H1 (cell line): ENCODE data around the gene NID1. TPM values are rescaled to one million over a fixed set of nuclear protein-coding genes. Genes with fewer than 3 reads are reported as not detected.

Source experiments
- CTCF ChIA-PET: fragments of 300-600 bp; sonication (Branson Sonifier 250); formaldehyde crosslinking; loops from one replicate; lab custom pipeline; 2021; ENCODE audit not compliant: partially characterized antibody; lab: Charles Lee
- POLR2A ChIA-PET: fragments of 300-600 bp; sonication (Branson Sonifier 250); formaldehyde crosslinking; loops from one replicate; lab custom pipeline; 2021; ENCODE audit warnings: inconsistent platforms; ENCODE audit not compliant: partially characterized antibody; lab: Charles Lee
- DNase-seq, 2 experiments: peaks; one replicate each; pipeline versions ENCODE4 v3.0.0 to v3.0.0-alpha.2; 2010 to 2022; ENCODE audit warnings: low spot score in 2 of 2, low read depth in 1 of 2, mixed read lengths in 1 of 2
- FAIRE-seq: peaks from 2 replicates; lab custom pipeline; 2011; peaks lifted over from hg19 to GRCh38; lab: Jason Lieb, UNC
- H2AFZ ChIP-seq: 2 replicates; pipeline ENCODE4 v1.8.1; 2012; ENCODE audit warnings: low read length, inconsistent platforms
- H2AK5ac ChIP-seq: 2 replicates; pipeline ENCODE4 v1.6.1; 2013; ENCODE audit warnings: low read depth, low read length
- H2BK120ac ChIP-seq: replicated peaks from 2 replicates; pipeline ENCODE3; 2013; ENCODE audit warnings: low read depth, low read length, inconsistent platforms
- H2BK12ac ChIP-seq: 2 replicates; pipeline ENCODE4 v1.6.1; 2013; ENCODE audit warnings: low read depth, low read length
- H2BK15ac ChIP-seq: 2 replicates; pipeline ENCODE4 v1.6.1; 2013; ENCODE audit warnings: low read length
- H2BK20ac ChIP-seq: 2 replicates; pipeline ENCODE4 v1.6.1; 2013; ENCODE audit warnings: low read length
- H2BK5ac ChIP-seq: 2 replicates; pipeline ENCODE4 v1.6.1; 2013; ENCODE audit warnings: low read depth, low read length
- H3K14ac ChIP-seq: 2 replicates; pipeline ENCODE4 v1.6.1; 2013; ENCODE audit warnings: inconsistent platforms; ENCODE audit not compliant: insufficient read length
- H3K18ac ChIP-seq: 2 replicates; pipeline ENCODE4 v1.6.1; 2013; ENCODE audit warnings: low read length; ENCODE audit errors: extremely low read depth
- H3K23ac ChIP-seq: 2 replicates; pipeline ENCODE4 v1.6.1; 2013; ENCODE audit warnings: inconsistent platforms; ENCODE audit not compliant: insufficient read length
- H3K23me2 ChIP-seq: 2 replicates; pipeline ENCODE4 v1.6.1; 2013; ENCODE audit warnings: low read depth, low read length
- H3K27ac ChIP-seq: 2 replicates; pipeline ENCODE4 v1.6.1; 2011; ENCODE audit warnings: low read depth, low read length, inconsistent platforms
- H3K27me3 ChIP-seq, 4 experiments: replicated peaks in 1 of 4; 1 replicate in 1 of 4; 2 replicates in 3 of 4; pipeline versions ENCODE4 v1.6.1 to v1.8.1; 2011 to 2013; ENCODE audit warnings: low read length in 3 of 4, mild to moderate bottlenecking in 3 of 4, inconsistent platforms in 2 of 4, mixed read lengths in 2 of 4, moderate library complexity in 1 of 4; ENCODE audit not compliant: control insufficient read depth in 3 of 4, insufficient read depth in 3 of 4; ENCODE audit errors: extremely low read depth in 1 of 4
- H3K36me3 ChIP-seq, 4 experiments: 2 replicates each; pipeline versions ENCODE4 v1.6.1 to v1.8.1; 2011 to 2013; ENCODE audit warnings: mild to moderate bottlenecking in 4 of 4, low read length in 3 of 4, moderate library complexity in 2 of 4, control low read depth in 1 of 4, inconsistent platforms in 1 of 4; ENCODE audit not compliant: insufficient read depth in 4 of 4, control insufficient read depth in 2 of 4
- H3K4ac ChIP-seq: replicated peaks from 2 replicates; pipeline ENCODE3; 2013; ENCODE audit warnings: low read length, low read depth, mixed read lengths, inconsistent platforms; ENCODE audit not compliant: insufficient read length
- H3K4me1 ChIP-seq, 4 experiments: replicated peaks in 1 of 4; 1 replicate in 1 of 4; 2 replicates in 3 of 4; pipeline versions ENCODE4 v1.6.1 to v1.8.1; 2011 to 2013; ENCODE audit warnings: low read length in 3 of 4, inconsistent platforms in 2 of 4, mixed read lengths in 1 of 4; ENCODE audit not compliant: insufficient read depth in 4 of 4, control insufficient read depth in 3 of 4
- H3K4me2 ChIP-seq, 2 experiments: 2 replicates each; pipeline versions ENCODE4 v1.6.1 to v1.8.1; 2011 to 2013; ENCODE audit warnings: low read depth in 2 of 2, low read length in 2 of 2, control low read depth in 1 of 2, inconsistent platforms in 1 of 2, mild to moderate bottlenecking in 1 of 2; ENCODE audit not compliant: insufficient read depth in 1 of 2
- H3K4me3 ChIP-seq, 4 experiments: fragments of 200-600, 300-600 bp in 1 of 4; sonication (generic), shearing (Covaris generic), sonication (Bioruptor Twin) in 1 of 4; 2 replicates each; pipeline versions ENCODE4 v1.5.1 to v1.8.1; 2011 to 2016; ENCODE audit warnings: low read length in 4 of 4, low read depth in 3 of 4, control low read depth in 2 of 4, inconsistent platforms in 2 of 4, mild to moderate bottlenecking in 2 of 4, mixed read lengths in 1 of 4, moderate library complexity in 1 of 4; ENCODE audit not compliant: insufficient read depth in 2 of 4; ENCODE audit errors: extremely low read depth in 1 of 4
- H3K56ac ChIP-seq: replicated peaks from 2 replicates; pipeline ENCODE3; 2013; ENCODE audit warnings: low read depth, mild to moderate bottlenecking, mixed read lengths, low read length, inconsistent platforms; ENCODE audit not compliant: insufficient read length
- H3K79me1 ChIP-seq: 2 replicates; pipeline ENCODE4 v1.6.1; 2013; ENCODE audit warnings: low read depth, low read length, control low read depth
- H3K79me2 ChIP-seq, 2 experiments: 2 replicates each; pipeline versions ENCODE4 v1.6.1 to v1.8.1; 2012 to 2013; ENCODE audit warnings: low read length in 2 of 2, mild to moderate bottlenecking in 2 of 2, inconsistent platforms in 1 of 2; ENCODE audit not compliant: insufficient read depth in 2 of 2, control insufficient read depth in 1 of 2
- H3K9ac ChIP-seq, 4 experiments: replicated peaks in 1 of 4; 1 replicate in 1 of 4; 2 replicates in 3 of 4; pipeline versions ENCODE4 v1.6.1 to v1.8.1; 2011 to 2013; ENCODE audit warnings: low read depth in 3 of 4, low read length in 3 of 4, control low read depth in 2 of 4, mild to moderate bottlenecking in 2 of 4, moderate library complexity in 2 of 4, inconsistent platforms in 1 of 4; ENCODE audit errors: extremely low read depth in 1 of 4
- H3K9me3 ChIP-seq, 2 experiments: 2 replicates each; pipeline versions ENCODE4 v1.6.1 to v1.8.1; 2012 to 2013; ENCODE audit warnings: mild to moderate bottlenecking in 2 of 2, moderate library complexity in 2 of 2, control low read depth in 1 of 2, inconsistent platforms in 1 of 2, low read depth in 1 of 2, low read length in 1 of 2, mixed read lengths in 1 of 2; ENCODE audit not compliant: insufficient read depth in 2 of 2
- H4K20me1 ChIP-seq, 2 experiments: replicated peaks in 1 of 2; 2 replicates each; pipeline versions ENCODE3 to v1.8.1; 2011 to 2013; ENCODE audit warnings: inconsistent platforms in 2 of 2, low read length in 2 of 2, mild to moderate bottlenecking in 1 of 2; ENCODE audit not compliant: insufficient read depth in 2 of 2, control insufficient read depth in 1 of 2
- H4K5ac ChIP-seq: 2 replicates; pipeline ENCODE4 v1.6.1; 2013; ENCODE audit warnings: low read length, low read depth, mixed read lengths, inconsistent platforms; ENCODE audit not compliant: insufficient read length
- H4K8ac ChIP-seq: 2 replicates; pipeline ENCODE4 v1.8.0; 2013; ENCODE audit warnings: mild to moderate bottlenecking, moderate library complexity, low read length, inconsistent platforms; ENCODE audit not compliant: insufficient read depth; ENCODE audit errors: extremely low read depth
- H4K91ac ChIP-seq: replicated peaks from 2 replicates; pipeline ENCODE3; 2013; ENCODE audit warnings: low read length, mixed read lengths, inconsistent platforms; ENCODE audit not compliant: insufficient read length
- E2F6 ChIP-seq: IDR thresholded peaks from 2 replicates; pipeline ENCODE4 v1.6.1; 2012; ENCODE audit warnings: inconsistent platforms
- WGBS, 2 experiments: shearing (Covaris generic) in 1 of 2; methylation state at CpG; one replicate each; pipeline versions ENCODE4 v1.1.6 to v1.1.7; 2013 to 2015; ENCODE audit warnings: low lambda C conversion rate in 2 of 2, mixed read lengths in 2 of 2, inconsistent platforms in 1 of 2, low coverage in 1 of 2, missing lambda C conversion rate in 1 of 2; ENCODE audit not compliant: insufficient replicate concordance in 2 of 2, insufficient coverage in 1 of 2, insufficient read length in 1 of 2; ENCODE audit errors: extremely low coverage in 1 of 2, missing lambda C conversion rate in 1 of 2; 5-methylcytosine and 5-hydroxymethylcytosine counted together
- polyA plus RNA-seq, 7 experiments: library from polyadenylated mRNA; depleted of rRNA in 3 of 7; stranded (reverse) in 5 of 7; unstranded in 2 of 7; fragments of >200 nt in 5 of 7; fragments of 200-250 nt in 2 of 7; gene quantifications; 1 replicate in 5 of 7; 2 replicates in 1 of 7; 4 replicates in 1 of 7; pipeline versions ENCODE4 v1.2.1 to v1.2.3, GENCODE V29; 2011 to 2013; ENCODE audit warnings: missing spikeins in 2 of 7, mixed read lengths in 2 of 7
- total RNA-seq: library from RNA; stranded (reverse); fragmentation: NEBNext Ultra II Directional; extraction: Animal tissue kit (Norgen Biotek cat#: 25700); gene quantifications from 2 replicates; pipeline ENCODE4 v1.2.1, GENCODE V29; 2021

The NID1 gene
- total and polyA plus RNA-seq, 2 of the 8 experiments (the other 6 are each of a cell fraction or from before 2014, with no cell fraction given), result 20.9 to 25.4 TPM

- Histone ChIP-seq H2BK15ac (no peak overlapping the region), H2AK5ac (no peak overlapping the region), H3K4me1 (peaks cover 0 to 2% (median 0%) of the 10 kb centered on the region in 4 experiments; a peak in 2 of 7 replicates), H3K14ac (no peak overlapping the region), H4K8ac (no peak overlapping the region), H3K36me3 (no peaks in the 10 kb centered on the region), H3K23me2 (no peaks in the 10 kb centered on the region; the same call in 1 of the 2 replicates), H3K4me3 (no peak overlapping the region), H2BK120ac (no peak overlapping the region), H3K79me2 (no peaks in the 10 kb centered on the region), H3K27ac (no peak overlapping the region), H2BK20ac (no peak overlapping the region), H4K91ac (no peak overlapping the region), H4K5ac (no peak overlapping the region), H2BK12ac (no peak overlapping the region), H3K9ac (no peak overlapping the region), H3K4ac (no peak overlapping the region), H3K56ac (no peak overlapping the region), H3K23ac (no peak overlapping the region), H3K27me3 (peaks cover 0 to 3% (median under 1%) of the 10 kb centered on the region in 4 experiments; a peak in 2 of 7 replicates), H2AFZ (no peak overlapping the region), H2BK5ac (no peak overlapping the region), H3K18ac (no peak overlapping the region), H3K79me1 (no peaks in the 10 kb centered on the region), H4K20me1 (no peaks in the 10 kb centered on the region), H3K4me2 (no peak overlapping the region), H3K9me3 (no peaks in the 10 kb centered on the region)
- POLR2A ChIA-PET, result no interaction called here
- 87% methylated on average over 5 of the region's 5 CpGs; no CpG with 5 or more reads in 1 of the 2 experiments for WGBS, 2 experiments
- no peak for FAIRE-seq
- DNase-seq, result no peak
- CTCF ChIA-PET, result interaction anchor here (1.0 kb wide), 1 partner anchor 34 kb away, joined by 3 read pairs; no protein-coding TSS in a partner anchor
- TF ChIP-seq E2F6, result no peak
Measured at GRCh38 chr1:235937123-235937522, 127.8 kb downstream of the NID1 start.
